H1 (cell line): ENCODE data around the gene BTNL2.

Experiments
- BACH1 ChIP-seq: IDR thresholded peaks from 2 replicates; pipeline ENCODE4 v1.6.1; 2012; ENCODE audit warnings: low read length, improper control_type of control experiment
- EZH2 ChIP-seq: fragments of 200-600 bp; sonication (generic); IDR thresholded peaks from 2 replicates; pipeline ENCODE4 v1.7.1; 2012; ENCODE audit warnings: low read depth, mild to moderate bottlenecking, moderate library complexity, low read length, inconsistent platforms; ENCODE audit not compliant: severe bottlenecking
- KDM5A ChIP-seq: fragments of 200-600 bp; IDR thresholded peaks from 2 replicates; pipeline ENCODE4 v1.7.1; 2012; ENCODE audit warnings: mild to moderate bottlenecking, low read length, inconsistent platforms, mixed read lengths
- POLR2A ChIP-seq, 2 experiments: IDR thresholded peaks; 1 replicate in 1 of 2; 2 replicates in 1 of 2; pipeline ENCODE4 v1.6.1; 2011; ENCODE audit warnings: low read depth in 2 of 2, low read length in 2 of 2, mild to moderate bottlenecking in 2 of 2; ENCODE audit errors: control extremely low read depth in 1 of 2
- POLR2AphosphoS5 ChIP-seq: IDR thresholded peaks from 2 replicates; pipeline ENCODE4 v1.6.1; 2011; ENCODE audit warnings: low read depth, low read length
- RFX5 ChIP-seq: IDR thresholded peaks from 2 replicates; pipeline ENCODE4 v1.6.1; 2011; ENCODE audit warnings: low read depth, low read length, improper control_type of control experiment, borderline replicate concordance
- SUZ12 ChIP-seq: fragments of 200-600 bp; sonication (generic); IDR thresholded peaks from 2 replicates; pipeline ENCODE4 v1.6.1; 2012; ENCODE audit warnings: mild to moderate bottlenecking, inconsistent platforms, low read length, moderate library complexity, mixed read lengths
- TAF7 ChIP-seq: optimal IDR thresholded peaks from 2 replicates; pipeline ENCODE3; 2011; ENCODE audit warnings: low read depth, mild to moderate bottlenecking, inconsistent platforms, low read length, moderate library complexity, borderline replicate concordance
- TF ChIP-seq, protein P1 (sequence below), 3 experiments: IDR thresholded peaks; 1 replicate in 2 of 3; 2 replicates in 1 of 3; pipeline versions ENCODE4 v1.5.1 to v1.6.1; 2011; ENCODE audit warnings: low read length in 3 of 3, mild to moderate bottlenecking in 3 of 3, inconsistent platforms in 2 of 3, low read depth in 1 of 3, moderate library complexity in 1 of 3; ENCODE audit not compliant: insufficient read depth in 1 of 3; ENCODE audit errors: control extremely low read depth in 1 of 3

GRCh38 chr6:32427218-32427617 is 20.2 kb upstream of the BTNL2 start:
- no peak for TF ChIP-seq BACH1
- no peak for TF ChIP-seq TAF7
- no peak for TF ChIP-seq POLR2AphosphoS5
- TF ChIP-seq KDM5A, result no peak
- TF ChIP-seq POLR2A (IDR thresholded peaks at IDR 0.05; ENCODE audit: control extremely low read depth in 1 of 2, low read depth in 2 of 2, low read length in 2 of 2), result no peak
- no peak for TF ChIP-seq RFX5
- TF ChIP-seq EZH2, result no peak
- TF ChIP-seq, protein P1, sequence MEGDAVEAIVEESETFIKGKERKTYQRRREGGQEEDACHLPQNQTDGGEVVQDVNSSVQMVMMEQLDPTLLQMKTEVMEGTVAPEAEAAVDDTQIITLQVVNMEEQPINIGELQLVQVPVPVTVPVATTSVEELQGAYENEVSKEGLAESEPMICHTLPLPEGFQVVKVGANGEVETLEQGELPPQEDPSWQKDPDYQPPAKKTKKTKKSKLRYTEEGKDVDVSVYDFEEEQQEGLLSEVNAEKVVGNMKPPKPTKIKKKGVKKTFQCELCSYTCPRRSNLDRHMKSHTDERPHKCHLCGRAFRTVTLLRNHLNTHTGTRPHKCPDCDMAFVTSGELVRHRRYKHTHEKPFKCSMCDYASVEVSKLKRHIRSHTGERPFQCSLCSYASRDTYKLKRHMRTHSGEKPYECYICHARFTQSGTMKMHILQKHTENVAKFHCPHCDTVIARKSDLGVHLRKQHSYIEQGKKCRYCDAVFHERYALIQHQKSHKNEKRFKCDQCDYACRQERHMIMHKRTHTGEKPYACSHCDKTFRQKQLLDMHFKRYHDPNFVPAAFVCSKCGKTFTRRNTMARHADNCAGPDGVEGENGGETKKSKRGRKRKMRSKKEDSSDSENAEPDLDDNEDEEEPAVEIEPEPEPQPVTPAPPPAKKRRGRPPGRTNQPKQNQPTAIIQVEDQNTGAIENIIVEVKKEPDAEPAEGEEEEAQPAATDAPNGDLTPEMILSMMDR (IDR thresholded peaks at IDR 0.05; ENCODE audit: control extremely low read depth in 1 of 3, insufficient read depth in 1 of 3, low read depth in 1 of 3, low read length in 3 of 3), result no peak
- no peak for TF ChIP-seq SUZ12
